Measurements from ENCODE around the gene PIM3.

DNA sequence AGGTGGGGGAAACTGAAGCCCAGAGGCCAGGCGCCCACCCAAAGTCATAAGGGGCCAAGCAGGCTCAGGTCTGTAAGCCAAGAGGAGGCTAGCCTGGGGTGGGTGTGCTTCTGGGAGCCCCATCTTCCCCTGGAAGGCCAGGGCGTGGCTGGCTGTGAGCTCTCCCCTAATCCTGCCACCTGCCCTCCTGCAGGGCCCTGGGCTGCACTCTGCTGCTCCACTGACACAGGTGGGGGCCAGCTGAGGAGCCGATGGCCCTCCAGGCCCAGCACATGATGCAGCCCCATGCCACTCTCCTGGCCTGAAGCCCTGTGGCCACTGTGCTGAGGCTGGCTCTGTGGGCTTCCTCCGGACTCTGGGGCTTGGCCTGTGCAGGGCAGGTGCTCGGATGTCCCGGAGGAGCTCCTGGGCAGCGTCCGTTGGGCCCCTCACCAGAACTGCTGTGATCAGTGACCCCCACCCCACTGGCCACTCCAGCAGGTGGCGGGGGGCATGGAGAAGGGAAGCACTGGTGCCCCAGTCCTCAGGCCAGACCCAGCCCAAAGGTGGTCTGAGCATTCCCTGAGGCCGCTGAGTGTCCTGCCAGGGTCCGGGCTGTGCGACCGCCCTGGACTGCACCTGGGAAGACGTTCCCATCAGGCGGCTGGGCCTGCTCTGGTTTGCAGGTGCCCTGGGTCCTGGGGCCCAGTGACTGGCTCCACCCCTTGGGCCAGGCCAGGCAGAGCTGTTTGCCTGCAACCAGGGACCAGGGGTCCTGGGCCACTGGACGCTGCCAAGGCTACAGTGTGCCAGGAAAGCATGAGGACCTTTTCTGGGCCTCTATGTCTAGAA is 8.5 kb downstream of the PIM3 start:
- TF ChIP-seq CTCF (IDR thresholded peaks at IDR 0.05): no peak
- no peak for TF ChIP-seq POLR2A (IDR thresholded peaks at IDR 0.05)
- TF ChIP-seq EP300 (IDR thresholded peaks at IDR 0.05): no peak
